ENCODE results near the gene YIPF5.

DNA sequence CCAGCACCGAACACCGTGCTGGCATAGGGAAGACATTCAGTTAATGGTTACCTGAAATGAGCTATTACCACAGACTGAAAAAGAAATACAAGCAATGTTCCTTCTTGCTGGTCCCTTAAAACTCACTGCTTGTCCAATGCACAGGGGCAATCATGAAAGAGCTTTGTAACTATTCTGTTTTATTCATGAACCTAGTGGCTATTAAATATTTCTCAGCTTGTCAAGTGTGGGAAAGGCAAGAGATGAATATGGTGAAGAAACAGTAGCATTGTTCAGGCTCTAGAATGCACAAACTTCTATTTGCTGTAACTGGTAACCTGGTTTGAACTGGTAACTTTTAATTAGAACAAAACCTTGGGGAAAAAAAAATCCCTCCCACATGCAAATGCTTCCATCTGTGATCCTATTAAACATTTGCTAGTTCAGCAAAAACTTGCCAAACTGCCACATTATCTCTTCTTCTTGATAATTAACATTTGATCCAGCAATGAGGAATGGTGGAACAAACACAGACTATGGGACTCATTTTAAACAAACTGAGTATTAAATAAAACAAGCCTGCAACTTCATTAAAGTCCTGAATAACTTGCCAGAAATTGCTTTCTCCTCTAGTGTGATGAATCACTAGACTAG, 36.1 kb downstream of the YIPF5 start:
- TF ChIP-seq, protein P1, sequence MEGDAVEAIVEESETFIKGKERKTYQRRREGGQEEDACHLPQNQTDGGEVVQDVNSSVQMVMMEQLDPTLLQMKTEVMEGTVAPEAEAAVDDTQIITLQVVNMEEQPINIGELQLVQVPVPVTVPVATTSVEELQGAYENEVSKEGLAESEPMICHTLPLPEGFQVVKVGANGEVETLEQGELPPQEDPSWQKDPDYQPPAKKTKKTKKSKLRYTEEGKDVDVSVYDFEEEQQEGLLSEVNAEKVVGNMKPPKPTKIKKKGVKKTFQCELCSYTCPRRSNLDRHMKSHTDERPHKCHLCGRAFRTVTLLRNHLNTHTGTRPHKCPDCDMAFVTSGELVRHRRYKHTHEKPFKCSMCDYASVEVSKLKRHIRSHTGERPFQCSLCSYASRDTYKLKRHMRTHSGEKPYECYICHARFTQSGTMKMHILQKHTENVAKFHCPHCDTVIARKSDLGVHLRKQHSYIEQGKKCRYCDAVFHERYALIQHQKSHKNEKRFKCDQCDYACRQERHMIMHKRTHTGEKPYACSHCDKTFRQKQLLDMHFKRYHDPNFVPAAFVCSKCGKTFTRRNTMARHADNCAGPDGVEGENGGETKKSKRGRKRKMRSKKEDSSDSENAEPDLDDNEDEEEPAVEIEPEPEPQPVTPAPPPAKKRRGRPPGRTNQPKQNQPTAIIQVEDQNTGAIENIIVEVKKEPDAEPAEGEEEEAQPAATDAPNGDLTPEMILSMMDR (conservative IDR thresholded peaks at IDR 0.05; ENCODE audit: low read depth, low read length): no peak
- TF ChIP-seq EZH2 (IDR thresholded peaks at IDR 0.05; ENCODE audit: borderline replicate concordance, low read depth, low read length, poor library complexity, severe bottlenecking): no peak

Measured in A673 (cell line).